ENCODE results near the gene PKHD1.

- no peak for TF ChIP-seq TCF12 (IDR thresholded peaks at IDR 0.05; ENCODE audit: low read depth)
- TF ChIP-seq EGR1 (IDR thresholded peaks at IDR 0.05) = no peak
- TF ChIP-seq RAD21 (IDR thresholded peaks at IDR 0.05; ENCODE audit: low read depth) = no peak
- no peak for TF ChIP-seq YY1 (IDR thresholded peaks at IDR 0.05; ENCODE audit: low read depth)
- TF ChIP-seq EP300 (IDR thresholded peaks at IDR 0.05; ENCODE audit: borderline replicate concordance) = no peak
- no peak for TF ChIP-seq FOXM1 (IDR thresholded peaks at IDR 0.05; ENCODE audit: borderline replicate concordance, low read depth)
- no peak for TF ChIP-seq USF1 (IDR thresholded peaks at IDR 0.05)
- no peak for TF ChIP-seq REST (IDR thresholded peaks at IDR 0.05; ENCODE audit: low read depth)
Measured at GRCh38 chr6:51812231-51812630, 275.2 kb downstream of the PKHD1 start.

All from Ishikawa (cell line).